ENCODE results near the gene TMEM134.

TMEM134 gene

GRCh38 chr11:67420646-67421429 is 48.2 kb downstream of the TMEM134 start:
- peak; percentile 68 for DNase-seq

GRCh38 chr11:67420147-67420645 is 48.9 kb downstream of the TMEM134 start:
- no peak for DNase-seq

GRCh38 chr11:67419325-67420049 is 49.6 kb downstream of the TMEM134 start:
- no peak for DNase-seq

- no peak for DNase-seq
These were observed 50.4 kb downstream of the TMEM134 start for GRCh38 chr11:67418476-67419281.

- DNase-seq = no peak
These were observed 51.6 kb downstream of the TMEM134 start for GRCh38 chr11:67417425-67417824.

- no peak for DNase-seq
These were observed 52.4 kb downstream of the TMEM134 start for GRCh38 chr11:67416416-67417335.

GRCh38 chr11:67415501-67416304 is 53.3 kb downstream of the TMEM134 start, which contains the start of gene CARNS1:
Gene CARNS1 (plus strand): TSS chr11:67415678. CDS start chr11:67416200, 522 bp downstream.
- no peak for DNase-seq

- DNase-seq = no peak
These were observed 55.7 kb downstream of the TMEM134 start for GRCh38 chr11:67413266-67413849.

GRCh38 chr11:67412495-67413179 is 56.4 kb downstream of the TMEM134 start:
- DNase-seq = no peak

- no peak for DNase-seq
These were observed 57.3 kb downstream of the TMEM134 start for GRCh38 chr11:67411785-67412152.

Data from kidney glomerular epithelial cell (primary cell).